Cardiac muscle cell (in vitro differentiated cells and primary cell): ENCODE results near the gene HOXD8. TPM values are rescaled to one million over a fixed set of nuclear protein-coding genes. Genes with fewer than 3 reads are reported as not detected.
A peak's percentile ranks its signal among the peaks of the same experiment; 100 is the strongest.

Experiments
- DNase-seq, 2 donors: peaks; one replicate each; pipeline versions ENCODE4 v3.0.0 to v3.0.0-alpha.2; 2010 to 2017; ENCODE audit warnings: low read depth in 1 of 2, low spot score in 1 of 2
- H3K27ac ChIP-seq: fragments of 200-600 bp; sonication (generic); 2 replicates; pipeline ENCODE4 v1.5.1; 2016
- H3K27me3 ChIP-seq: fragments of 200-600 bp; sonication (generic); 2 replicates; pipeline ENCODE4 v1.6.0; 2016; ENCODE audit warnings: control low read depth
- H3K36me3 ChIP-seq: fragments of 200-600 bp; sonication (generic); 2 replicates; pipeline ENCODE4 v1.5.1; 2016; ENCODE audit warnings: control low read depth
- H3K4me1 ChIP-seq: fragments of 200-600 bp; sonication (generic); 2 replicates; pipeline ENCODE4 v1.8.1; 2017; ENCODE audit warnings: low read depth, mild to moderate bottlenecking, mixed run types
- H3K4me3 ChIP-seq: fragments of 200-600 bp; sonication (generic); 2 replicates; pipeline ENCODE4 v1.5.1; 2016; ENCODE audit warnings: mild to moderate bottlenecking
- H3K9me3 ChIP-seq: fragments of 200-600 bp; sonication (generic); 2 replicates; pipeline ENCODE4 v1.5.1; 2017; ENCODE audit warnings: low read depth, mild to moderate bottlenecking, control low read depth
- polyA plus RNA-seq: library from polyadenylated mRNA; unstranded; fragments of >200 nt; fragmentation: Nextera tagmentation; extraction: Ambion mirVana; gene quantifications from 2 replicates; pipeline ENCODE4 v1.2.1, GENCODE V29; 2016
- total RNA-seq: library from RNA; depleted of rRNA; stranded (reverse); fragments of >200 nt; gene quantifications from 2 replicates; pipeline ENCODE4 v1.2.3, GENCODE V29; 2016
- TF ChIP-seq, protein P1 (sequence below): IDR thresholded peaks from 2 replicates; pipeline ENCODE4 v1.5.1; 2012; ENCODE audit warnings: low read depth, mild to moderate bottlenecking, low read length

Gene HOXD8
- total and polyA plus RNA-seq, 2 experiments from 2014 or later: not detected

GRCh38 chr2:176096986-176097819 is 32.3 kb upstream of the HOXD8 start:
- TF ChIP-seq, protein P1, sequence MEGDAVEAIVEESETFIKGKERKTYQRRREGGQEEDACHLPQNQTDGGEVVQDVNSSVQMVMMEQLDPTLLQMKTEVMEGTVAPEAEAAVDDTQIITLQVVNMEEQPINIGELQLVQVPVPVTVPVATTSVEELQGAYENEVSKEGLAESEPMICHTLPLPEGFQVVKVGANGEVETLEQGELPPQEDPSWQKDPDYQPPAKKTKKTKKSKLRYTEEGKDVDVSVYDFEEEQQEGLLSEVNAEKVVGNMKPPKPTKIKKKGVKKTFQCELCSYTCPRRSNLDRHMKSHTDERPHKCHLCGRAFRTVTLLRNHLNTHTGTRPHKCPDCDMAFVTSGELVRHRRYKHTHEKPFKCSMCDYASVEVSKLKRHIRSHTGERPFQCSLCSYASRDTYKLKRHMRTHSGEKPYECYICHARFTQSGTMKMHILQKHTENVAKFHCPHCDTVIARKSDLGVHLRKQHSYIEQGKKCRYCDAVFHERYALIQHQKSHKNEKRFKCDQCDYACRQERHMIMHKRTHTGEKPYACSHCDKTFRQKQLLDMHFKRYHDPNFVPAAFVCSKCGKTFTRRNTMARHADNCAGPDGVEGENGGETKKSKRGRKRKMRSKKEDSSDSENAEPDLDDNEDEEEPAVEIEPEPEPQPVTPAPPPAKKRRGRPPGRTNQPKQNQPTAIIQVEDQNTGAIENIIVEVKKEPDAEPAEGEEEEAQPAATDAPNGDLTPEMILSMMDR: peak; percentile 74
- Histone ChIP-seq H3K4me1 (no peaks in the 10 kb centered on the region), H3K27ac (no peak overlapping the region), H3K4me3 (peak overlapping the region; percentile 33), H3K27me3 (peaks cover 100% of the 10 kb centered on the region), H3K9me3 (no peaks in the 10 kb centered on the region), H3K36me3 (no peaks in the 10 kb centered on the region)
- DNase-seq: peak; percentile 65 to 88

GRCh38 chr2:176097820-176098365 is 31.6 kb upstream of the HOXD8 start:
- Histone ChIP-seq H3K9me3 (no peaks in the 10 kb centered on the region), H3K27ac (no peak overlapping the region), H3K36me3 (no peaks in the 10 kb centered on the region), H3K27me3 (peaks cover 100% of the 10 kb centered on the region), H3K4me1 (no peaks in the 10 kb centered on the region), H3K4me3 (no peak overlapping the region)
- TF ChIP-seq, protein P1: no peak
- DNase-seq: no peak

GRCh38 chr2:176098366-176099158 is 30.9 kb upstream of the HOXD8 start:
- DNase-seq: no peak
- Histone ChIP-seq H3K4me1 (no peaks in the 10 kb centered on the region), H3K27ac (no peak overlapping the region), H3K4me3 (no peak overlapping the region), H3K27me3 (peaks cover 100% of the 10 kb centered on the region), H3K9me3 (no peaks in the 10 kb centered on the region), H3K36me3 (no peaks in the 10 kb centered on the region)
- TF ChIP-seq, protein P1: no peak

- H3K27ac ChIP-seq: no peak overlapping the region
- TF ChIP-seq, protein P1: no peak
- H3K27me3 ChIP-seq: peaks cover 100% of the 10 kb centered on the region
- H3K9me3 ChIP-seq: no peaks in the 10 kb centered on the region
- no peak overlapping the region for H3K4me3 ChIP-seq
- H3K36me3 ChIP-seq: no peaks in the 10 kb centered on the region
- peaks cover under 1% of the 10 kb centered on the region for H3K4me1 ChIP-seq
- DNase-seq: no peak
These were observed 30.3 kb upstream of the HOXD8 start for GRCh38 chr2:176099159-176099727.
